Hematopoietic multipotent progenitor cell (in vitro differentiated cells): ENCODE measurements around the gene PNPLA3. TPM values are rescaled to one million over a fixed set of nuclear protein-coding genes. Genes with fewer than 3 reads are reported as not detected.
"Not testable (repeated sequence)": the region's sequence is repeated elsewhere in the genome, so short reads cannot be mapped to it uniquely, and the experiment has no call there.

ENCODE experiments used
- DNase-seq, 3 donors: peaks; one replicate each; pipeline ENCODE4 v3.0.0-alpha.2; 2011 to 2015; ENCODE audit warnings: low read depth in 2 of 3, low spot score in 2 of 3
- total RNA-seq: library from RNA; depleted of rRNA; stranded (reverse); fragments of >200 nt; gene quantifications from one replicate; pipeline ENCODE4 v1.2.3, GENCODE V29; 2012

Gene PNPLA3
- total RNA-seq, 1 donor: under 0.01 TPM

GRCh38 chr22:43889201-43889859 is 34.3 kb upstream of the PNPLA3 start:
- DNase-seq: no peak

GRCh38 chr22:43889860-43890253 is 33.7 kb upstream of the PNPLA3 start:
- DNase-seq: no peak

GRCh38 chr22:43890901-43891331 is 32.7 kb upstream of the PNPLA3 start:
- DNase-seq: no peak

GRCh38 chr22:43891360-43892182 is 32.0 kb upstream of the PNPLA3 start, which contains the start of gene PNPLA5:
TSS of gene PNPLA5 (minus strand) at chr22:43892013. CDS start at chr22:43891880, 133 bp downstream.
- no peak for DNase-seq

DNA sequence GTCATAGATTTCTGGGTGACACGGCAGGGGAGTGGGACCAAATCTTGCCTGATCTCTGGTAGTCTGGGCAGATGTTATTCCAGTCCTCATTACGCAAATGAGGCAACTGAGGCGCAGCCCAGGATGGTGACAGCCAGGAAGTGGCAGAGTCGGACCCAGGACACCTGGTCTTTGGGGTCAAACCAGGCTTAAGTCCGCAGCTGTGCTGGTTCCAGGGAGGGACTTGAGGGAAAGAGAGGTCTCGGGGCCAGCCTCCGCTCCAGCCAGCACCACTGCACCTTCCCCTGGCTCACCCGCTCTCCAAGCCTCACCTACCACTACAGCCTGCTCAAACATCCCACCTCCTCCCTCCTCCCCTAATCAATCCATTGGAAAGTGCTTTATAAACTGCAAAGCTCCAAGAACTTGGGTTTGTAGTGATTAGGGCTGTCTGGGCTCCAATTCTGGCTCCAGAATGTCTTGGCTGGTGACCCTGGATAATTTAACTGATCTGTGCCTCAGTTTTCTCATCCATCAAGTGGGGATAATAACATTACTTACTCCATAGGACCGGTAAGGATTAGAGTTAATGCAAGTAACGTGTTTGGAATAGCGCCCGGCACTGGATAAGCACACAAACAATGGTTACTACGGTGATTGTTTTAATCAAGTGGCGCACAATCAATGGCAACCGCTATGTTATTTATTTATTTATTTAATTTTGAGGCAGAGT is 31.3 kb upstream of the PNPLA3 start:
- no peak for DNase-seq

DNA sequence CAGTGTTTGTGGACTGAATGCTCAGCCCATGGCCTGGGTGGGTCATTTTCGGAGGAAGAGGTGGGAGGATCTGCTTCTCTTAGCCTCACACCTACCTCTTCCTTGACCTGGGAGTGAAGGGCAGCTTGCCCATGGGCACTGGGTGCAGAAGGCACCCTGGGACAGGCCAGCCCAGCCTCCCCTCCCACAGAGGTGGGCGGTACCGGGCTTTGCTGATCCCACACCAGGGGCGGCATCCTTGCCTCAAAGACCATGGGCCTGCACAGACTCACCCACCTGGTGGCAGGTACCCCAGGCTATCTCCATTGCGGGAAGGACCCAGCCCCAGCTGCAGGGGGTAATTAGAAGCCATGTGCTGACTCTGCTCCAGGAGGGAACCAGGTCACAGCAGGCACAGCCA is 30.3 kb upstream of the PNPLA3 start:
- DNase-seq: no peak

DNA sequence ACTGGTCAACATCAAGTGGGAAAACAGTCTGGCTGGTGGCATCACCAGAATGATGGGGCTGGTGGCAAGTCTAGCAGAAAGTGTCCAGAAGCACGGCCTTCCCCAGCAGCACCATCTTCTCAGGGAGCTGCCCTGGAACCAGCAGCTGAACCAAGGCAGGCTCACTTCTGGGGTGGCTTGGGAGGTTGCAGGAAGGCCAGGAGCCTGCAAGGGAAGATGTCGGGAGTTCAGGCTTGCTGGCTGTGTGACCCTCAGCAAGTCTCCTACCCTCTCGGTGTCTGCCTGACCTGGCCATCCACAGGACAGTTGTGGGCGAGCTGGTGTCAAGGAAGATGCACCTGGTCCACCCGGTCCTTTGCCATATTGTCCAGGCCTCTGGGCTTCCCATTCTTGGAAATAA is 29.5 kb upstream of the PNPLA3 start:
- DNase-seq: no peak

- DNase-seq: no peak
These were observed 27.5 kb upstream of the PNPLA3 start for GRCh38 chr22:43895986-43896645.

DNA sequence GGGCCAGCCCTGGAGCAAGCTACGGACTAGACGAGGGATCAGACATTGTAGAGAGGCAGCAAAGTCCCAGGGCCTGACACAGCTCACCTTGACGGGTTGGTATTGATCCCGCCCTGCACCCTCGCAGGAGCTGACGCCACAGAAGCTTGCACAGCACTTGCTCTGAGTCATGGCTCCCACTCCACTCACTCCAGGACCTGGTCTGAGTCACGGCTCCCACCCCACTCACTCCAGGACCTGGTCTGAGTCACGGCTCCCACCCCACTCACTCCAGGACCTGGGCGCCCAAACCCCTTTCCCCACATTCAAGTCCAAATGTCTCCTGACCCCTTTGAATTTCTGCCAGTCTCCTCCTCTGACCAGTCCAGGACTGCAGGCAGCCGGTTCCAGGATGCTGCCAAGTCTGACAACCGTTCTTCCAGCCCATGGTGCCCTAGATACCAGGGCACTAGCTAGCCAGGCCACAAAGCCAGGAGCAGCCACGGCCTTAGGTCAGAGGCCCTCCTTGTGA is 25.8 kb upstream of the PNPLA3 start:
- no peak for DNase-seq

DNA sequence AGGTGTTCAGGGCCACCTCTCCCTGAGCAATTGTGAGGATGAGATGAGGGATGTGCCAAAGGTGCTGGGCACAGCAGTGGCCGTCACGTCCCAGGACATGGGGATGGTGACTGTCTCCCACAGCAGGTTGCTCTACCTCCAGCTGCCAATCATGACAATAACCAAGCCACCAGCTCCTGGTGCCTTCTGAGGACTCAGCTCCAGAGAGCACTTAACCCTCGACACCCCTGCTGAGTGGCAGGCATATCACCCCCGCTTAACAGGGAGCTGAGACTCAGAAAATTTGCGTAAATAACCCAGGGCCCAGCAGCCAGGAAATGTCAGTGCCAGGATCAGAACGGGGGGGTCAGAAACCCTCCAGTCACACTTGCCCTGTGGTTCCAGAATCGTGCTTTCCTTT is 23.4 kb upstream of the PNPLA3 start:
- no peak for DNase-seq

GRCh38 chr22:43901976-43902643 is 21.5 kb upstream of the PNPLA3 start:
- DNase-seq: no peak

DNA sequence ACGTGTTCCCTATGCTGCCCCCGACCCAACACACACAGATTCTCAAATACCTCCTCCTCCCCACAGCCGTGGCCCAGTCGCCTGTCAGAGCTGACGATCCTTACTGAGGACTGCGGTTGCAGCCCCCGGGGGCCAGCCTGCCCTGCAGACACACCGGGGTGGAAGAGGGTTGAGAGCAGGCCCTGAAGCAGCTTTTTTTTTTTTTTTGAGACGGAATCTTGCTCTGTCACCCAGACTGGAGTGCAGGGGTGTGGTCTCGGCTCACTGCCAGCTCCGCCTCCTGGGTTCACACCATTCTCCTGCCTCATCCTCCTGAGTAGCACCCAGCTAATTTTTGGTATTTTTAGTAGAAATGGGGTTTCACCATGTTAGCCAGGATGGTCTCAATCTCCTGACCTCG is 20.6 kb upstream of the PNPLA3 start:
- DNase-seq: not testable (repeated sequence)

DNA sequence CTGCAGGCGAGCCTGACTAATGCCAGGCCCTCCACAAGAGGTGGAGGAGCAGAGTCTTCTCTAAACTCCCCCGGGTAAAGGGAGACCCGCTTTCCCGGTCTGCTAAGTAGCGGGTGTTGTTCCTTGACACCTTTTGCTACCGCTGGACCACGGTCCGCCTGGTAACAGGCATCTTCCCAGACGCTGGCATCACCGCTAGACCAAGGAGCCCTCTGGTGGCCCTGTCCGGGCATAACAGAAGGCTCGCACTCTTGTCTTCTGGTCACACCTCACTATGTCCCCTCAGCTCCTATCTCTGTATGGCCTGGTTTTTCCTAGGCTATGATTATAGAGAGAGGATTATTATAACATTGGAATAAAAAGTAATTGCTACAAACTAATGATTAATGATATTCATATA is 19.2 kb upstream of the PNPLA3 start:
- DNase-seq: not testable (repeated sequence)

DNA sequence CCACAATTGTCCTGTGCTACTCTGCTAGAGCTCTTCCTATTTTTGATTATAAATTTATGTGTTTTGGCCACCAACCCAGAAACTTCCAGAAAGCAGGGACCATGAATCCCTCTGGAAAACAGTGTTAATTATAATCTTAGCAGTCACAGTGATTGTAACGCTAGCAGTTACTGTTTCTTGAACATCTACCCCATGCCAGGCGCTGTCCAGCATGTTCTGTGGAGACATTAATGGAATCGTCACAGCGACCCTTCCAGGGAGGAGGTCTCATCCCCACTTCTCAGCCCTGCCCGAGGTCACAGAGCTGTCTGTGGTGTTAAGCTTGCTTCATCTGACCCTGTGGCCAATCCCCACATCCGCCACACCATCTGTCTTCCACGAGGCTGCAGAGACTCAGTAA is 17.9 kb upstream of the PNPLA3 start:
- DNase-seq: no peak

DNA sequence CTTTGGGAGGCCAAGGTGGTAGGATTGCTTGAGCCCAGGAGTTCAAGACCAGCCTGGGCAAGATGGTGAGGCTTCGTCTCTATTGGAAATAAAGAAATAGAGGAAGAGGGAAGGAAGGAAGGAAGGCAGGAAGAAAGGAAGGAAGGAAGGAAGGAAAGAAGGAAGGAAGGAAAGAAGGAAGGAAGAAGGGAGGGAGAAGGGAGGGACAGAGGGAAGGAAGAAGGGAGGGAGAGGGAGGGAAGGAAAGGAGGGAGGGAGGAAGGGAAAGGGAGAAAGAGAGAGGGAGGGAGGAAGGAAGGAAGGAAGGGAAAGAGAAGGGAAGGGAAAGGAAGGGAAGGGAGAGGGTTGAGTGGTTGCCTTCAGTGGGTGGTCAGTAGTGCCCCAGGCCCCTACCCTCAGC is 13.9 kb upstream of the PNPLA3 start:
- DNase-seq: no peak

- no peak for DNase-seq
These were observed 13.4 kb upstream of the PNPLA3 start for GRCh38 chr22:43910178-43910695.

DNA sequence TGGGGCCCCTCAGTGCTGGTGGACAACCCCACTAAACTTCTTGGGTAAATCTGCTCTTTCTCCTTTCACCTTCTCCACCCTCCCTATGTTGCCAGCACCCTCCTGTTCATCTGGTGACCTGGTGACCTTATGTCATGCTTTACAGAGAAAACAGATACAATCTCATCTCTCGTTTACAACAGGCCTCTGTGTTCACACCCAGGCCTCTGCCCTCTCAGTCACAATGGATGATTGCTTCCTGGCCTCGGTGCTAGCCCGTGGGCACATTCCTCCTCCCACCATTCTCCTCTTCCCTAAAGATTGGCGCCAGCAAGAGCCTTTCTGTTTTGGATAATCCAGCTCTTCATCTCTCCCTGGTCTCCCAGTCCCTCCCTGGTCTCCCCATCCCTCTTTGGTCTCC is 12.3 kb upstream of the PNPLA3 start:
- DNase-seq: no peak

GRCh38 chr22:43917521-43917920 is 6.1 kb upstream of the PNPLA3 start:
- DNase-seq: no peak

DNA sequence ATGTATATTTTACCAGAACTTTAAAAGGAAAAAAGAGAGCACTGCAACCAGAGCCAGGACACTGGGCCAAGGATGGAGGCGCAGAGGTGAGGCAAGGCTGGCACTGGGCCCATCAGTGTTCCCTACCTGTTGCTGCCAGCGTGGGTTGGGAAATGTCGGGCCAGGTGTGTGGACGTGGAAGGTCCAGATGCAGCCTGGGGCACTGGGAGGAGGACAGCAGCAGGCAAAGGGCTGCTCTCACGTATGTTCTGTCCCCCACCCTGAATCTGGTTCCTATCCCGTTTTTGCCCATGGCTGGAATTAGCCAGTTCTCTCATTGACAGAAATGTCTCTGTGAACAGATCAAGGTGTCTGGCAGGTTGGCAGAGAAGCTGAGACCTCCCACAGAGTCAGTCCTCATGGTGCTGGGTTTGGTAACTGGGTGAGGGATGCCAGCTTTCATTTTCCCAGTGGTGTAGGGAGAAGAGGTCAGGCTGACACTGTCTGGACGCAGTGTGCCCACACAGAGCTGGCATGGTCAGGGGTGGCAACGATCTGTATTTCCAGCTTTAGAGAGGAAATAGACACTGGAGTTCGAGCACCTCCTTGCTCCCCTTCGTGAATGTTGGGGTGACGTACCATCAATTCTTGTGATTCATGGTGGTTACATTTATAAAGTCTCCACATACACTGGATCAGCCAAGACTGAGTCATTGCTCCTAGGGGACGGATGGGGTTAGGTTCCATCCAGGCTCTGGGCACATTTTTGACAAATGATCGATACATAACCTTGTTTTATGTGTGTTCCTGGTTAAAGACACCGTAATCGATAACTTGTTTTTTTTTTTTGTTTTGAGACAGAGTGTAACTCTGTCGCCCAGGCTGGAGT is 4.3 kb upstream of the PNPLA3 start:
- DNase-seq: no peak
